ENCODE results near the gene FABP2. TPM values are rescaled to one million over a fixed set of nuclear protein-coding genes. Genes with fewer than 3 reads are reported as not detected.
"Not testable (repeated sequence)": the region's sequence is repeated elsewhere in the genome, so short reads cannot be mapped to it uniquely, and the experiment has no call there.

FABP2 gene
- total RNA-seq, 6 experiments from 2014 or later = 0.09 TPM; not detected in 5

- H3K27ac ChIP-seq; intact Hi-C loops (cut with DNase I); DNase-seq; H3K27me3 ChIP-seq; H3K4me3 ChIP-seq; H3K9me3 ChIP-seq; ATAC-seq; H3K4me1 ChIP-seq; H3K36me3 ChIP-seq: not testable (repeated sequence)
- 59% methylated on average over 2 of the region's 3 CpGs for WGBS (ENCODE audit: insufficient coverage, low coverage, low lambda C conversion rate, missing lambda C conversion rate)
Observed at GRCh38 chr4:119353364-119353763, 31.4 kb upstream of the FABP2 start.

- H3K27me3 ChIP-seq; ATAC-seq; H3K9me3 ChIP-seq; H3K4me1 ChIP-seq; H3K4me3 ChIP-seq; DNase-seq; H3K36me3 ChIP-seq; H3K27ac ChIP-seq; intact Hi-C loops (cut with DNase I): not testable (repeated sequence)
- 88% methylated on average over 1 of the region's 1 CpG for WGBS (ENCODE audit: insufficient coverage, low coverage, low lambda C conversion rate, missing lambda C conversion rate)
Observed at GRCh38 chr4:119348169-119348568, 26.2 kb upstream of the FABP2 start.

GRCh38 chr4:119343293-119343692, 21.4 kb upstream of the FABP2 start:
- H3K4me3 ChIP-seq; H3K4me1 ChIP-seq; ATAC-seq; H3K27ac ChIP-seq; H3K36me3 ChIP-seq; DNase-seq; H3K27me3 ChIP-seq; H3K9me3 ChIP-seq; intact Hi-C loops (cut with DNase I): not testable (repeated sequence)
- whole genome bisulfite sequencing (ENCODE audit: insufficient coverage, low coverage, low lambda C conversion rate, missing lambda C conversion rate) = no CpG with 5 or more reads among the region's 2 CpGs

GRCh38 chr4:119339895-119340294, 18.0 kb upstream of the FABP2 start:
- H3K27ac ChIP-seq; intact Hi-C loops (cut with DNase I); H3K4me1 ChIP-seq; H3K27me3 ChIP-seq; DNase-seq; ATAC-seq; H3K4me3 ChIP-seq; H3K9me3 ChIP-seq; H3K36me3 ChIP-seq: not testable (repeated sequence)

GRCh38 chr4:119337010-119337409, 15.1 kb upstream of the FABP2 start:
- intact Hi-C loops (cut with DNase I) = no loop called here
- no peak for DNase-seq
- WGBS (ENCODE audit: insufficient coverage, low coverage, low lambda C conversion rate, missing lambda C conversion rate) = 25% methylated on average over 1 of the region's 1 CpG
- Histone ChIP-seq H3K27ac (peak overlapping the region in 1 of 3 donors; percentile 33), H3K4me1 (no peaks in the 10 kb centered on the region), H3K4me3 (no peak overlapping the region), H3K9me3 (no peaks in the 10 kb centered on the region), H3K27me3 (no peaks in the 10 kb centered on the region), H3K36me3 (no peaks in the 10 kb centered on the region)
- peak; percentile 66 to 83 (median 74) for ATAC-seq
- TF ChIP-seq CTCF (IDR thresholded peaks at IDR 0.05) = no peak
- TF ChIP-seq POLR2A (IDR thresholded peaks at IDR 0.05) = no peak

GRCh38 chr4:119336332-119336979, 14.5 kb upstream of the FABP2 start:
- DNase-seq; intact Hi-C loops (cut with DNase I); H3K9me3 ChIP-seq; H3K36me3 ChIP-seq; H3K4me3 ChIP-seq; H3K4me1 ChIP-seq; H3K27me3 ChIP-seq: not testable (repeated sequence)
- 83% methylated on average over 2 of the region's 4 CpGs for WGBS (ENCODE audit: insufficient coverage, low coverage, low lambda C conversion rate, missing lambda C conversion rate)
- H3K27ac ChIP-seq = peak overlapping the region in 1 of 3 donors; percentile 33
- ATAC-seq = peak; percentile 44 to 86 (median 64)

GRCh38 chr4:119329835-119330620, 8.1 kb upstream of the FABP2 start:
- no peaks in the 10 kb centered on the region for H3K27me3 ChIP-seq
- no peak for TF ChIP-seq CTCF (IDR thresholded peaks at IDR 0.05)
- ATAC-seq (no peak), DNase-seq (no peak)
- H3K36me3 ChIP-seq = no peaks in the 10 kb centered on the region
- H3K27ac ChIP-seq = no peak overlapping the region
- no peaks in the 10 kb centered on the region for H3K4me1 ChIP-seq
- WGBS (ENCODE audit: insufficient coverage, low coverage, low lambda C conversion rate, missing lambda C conversion rate) = 61% methylated on average over 2 of the region's 2 CpGs
- intact Hi-C loops (cut with DNase I) = no loop called here
- no peak overlapping the region for H3K4me3 ChIP-seq
- H3K9me3 ChIP-seq = no peaks in the 10 kb centered on the region
